IPS-NIHi7 (cell line): Measurements from ENCODE around the gene MRPL55.

Source experiments
- DNase-seq: peaks from one replicate; pipeline ENCODE4 v3.0.0; 2012; ENCODE audit warnings: mixed read lengths; ENCODE audit errors: extremely low spot score

Gene MRPL55

DNA sequence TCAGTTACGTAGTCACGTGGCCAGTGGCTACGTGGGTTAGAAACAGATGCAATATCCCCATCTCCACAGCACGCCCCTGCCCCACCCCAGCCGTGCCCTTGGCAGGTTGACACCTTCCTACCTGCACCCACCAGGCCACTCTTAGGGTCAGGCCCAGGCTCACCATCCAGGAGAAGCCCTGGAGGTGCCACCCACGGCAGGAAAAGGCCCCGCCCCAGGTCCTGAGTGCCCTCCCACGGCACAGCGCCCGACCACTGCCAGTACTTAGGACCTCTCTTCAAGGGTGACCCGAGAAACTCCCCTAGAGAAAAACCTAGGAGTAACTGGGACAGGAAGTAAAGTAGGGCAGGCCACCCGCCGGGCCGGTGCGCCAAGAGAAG is 7.5 kb downstream of the MRPL55 start:
- DNase-seq, result no peak

DNA sequence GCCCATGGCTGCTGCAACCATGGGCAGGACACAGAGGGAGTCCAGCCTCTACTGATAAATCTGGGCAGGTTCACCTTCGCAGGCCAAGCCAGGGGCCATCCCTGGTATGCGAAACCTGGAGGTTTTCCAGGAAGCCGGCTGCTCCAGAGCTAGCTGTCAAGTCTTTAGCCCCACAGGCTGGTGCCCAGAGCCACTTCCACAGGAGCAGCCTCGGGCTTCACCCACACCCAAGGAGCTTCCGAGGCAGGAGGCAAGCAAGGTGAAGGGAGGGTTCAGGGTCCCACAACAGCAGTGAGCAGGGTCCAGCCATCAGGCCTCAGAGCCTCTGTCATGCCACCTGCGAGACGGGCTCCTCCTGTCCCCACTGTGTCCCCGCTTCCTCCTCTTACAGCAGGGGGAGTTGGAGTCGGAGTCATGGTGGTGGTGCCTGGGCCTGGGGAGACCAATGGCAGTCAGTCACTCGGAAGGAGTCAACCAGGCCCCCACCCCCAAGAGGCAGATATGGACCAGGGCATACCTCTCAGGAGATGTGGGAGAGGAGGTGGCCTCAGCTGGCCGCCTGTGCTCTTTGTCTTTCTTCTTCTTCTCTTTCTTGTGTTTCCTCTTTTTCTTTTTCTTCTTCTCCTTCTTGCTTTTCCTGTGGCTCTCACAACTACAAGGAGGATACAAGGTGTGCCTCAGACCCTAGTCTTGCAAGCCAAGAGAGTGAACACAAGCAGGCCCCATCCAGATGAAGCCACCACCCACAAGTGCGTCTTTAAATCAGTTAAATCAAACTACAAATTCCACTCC is 8.1 kb downstream of the MRPL55 start:
- DNase-seq, result no peak

DNA sequence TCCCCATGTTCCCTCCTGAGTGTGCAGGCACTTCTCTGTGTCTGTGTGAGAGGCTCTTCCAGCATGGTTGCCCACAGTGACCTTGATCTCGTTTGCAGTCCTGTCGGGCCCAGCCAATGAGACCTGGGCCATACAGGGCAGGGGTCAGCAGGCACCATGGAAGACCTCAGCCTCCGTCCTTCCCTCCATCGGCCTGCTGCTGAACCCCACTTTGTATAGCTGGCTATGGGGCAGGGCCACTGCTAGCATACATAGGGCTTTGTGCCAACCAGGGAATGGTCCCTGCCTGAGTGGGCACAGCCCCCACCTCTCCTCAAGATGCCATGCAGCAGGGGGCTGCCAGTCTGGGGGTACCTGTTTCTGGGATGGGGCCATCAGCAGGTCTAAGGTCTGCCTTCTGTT is 9.8 kb downstream of the MRPL55 start:
- peak; percentile 4 for DNase-seq

DNA sequence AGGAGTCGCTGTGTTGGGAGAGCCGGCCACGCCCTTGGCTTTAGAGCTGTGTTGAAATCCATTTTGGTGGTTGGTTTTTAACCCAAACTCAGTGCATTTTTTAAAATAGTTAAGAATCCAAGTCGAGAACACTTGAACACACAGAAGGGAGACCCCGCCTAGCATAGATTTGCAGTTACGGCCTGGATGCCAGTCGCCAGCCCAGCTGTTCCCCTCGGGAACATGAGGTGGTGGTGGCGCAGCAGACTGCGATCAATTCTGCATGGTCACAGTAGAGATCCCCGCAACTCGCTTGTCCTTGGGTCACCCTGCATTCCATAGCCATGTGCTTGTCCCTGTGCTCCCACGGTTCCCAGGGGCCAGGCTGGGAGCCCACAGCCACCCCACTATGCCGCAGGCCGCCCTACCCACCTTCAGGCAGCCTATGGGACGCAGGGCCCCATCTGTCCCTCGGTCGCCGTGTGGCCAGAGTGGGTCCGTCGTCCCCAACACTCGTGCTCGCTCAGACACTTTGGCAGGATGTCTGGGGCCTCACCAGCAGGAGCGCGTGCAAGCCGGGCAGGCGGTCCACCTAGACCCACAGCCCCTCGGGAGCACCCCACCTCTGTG is 10.7 kb downstream of the MRPL55 start:
- DNase-seq, result peak; percentile 4

DNA sequence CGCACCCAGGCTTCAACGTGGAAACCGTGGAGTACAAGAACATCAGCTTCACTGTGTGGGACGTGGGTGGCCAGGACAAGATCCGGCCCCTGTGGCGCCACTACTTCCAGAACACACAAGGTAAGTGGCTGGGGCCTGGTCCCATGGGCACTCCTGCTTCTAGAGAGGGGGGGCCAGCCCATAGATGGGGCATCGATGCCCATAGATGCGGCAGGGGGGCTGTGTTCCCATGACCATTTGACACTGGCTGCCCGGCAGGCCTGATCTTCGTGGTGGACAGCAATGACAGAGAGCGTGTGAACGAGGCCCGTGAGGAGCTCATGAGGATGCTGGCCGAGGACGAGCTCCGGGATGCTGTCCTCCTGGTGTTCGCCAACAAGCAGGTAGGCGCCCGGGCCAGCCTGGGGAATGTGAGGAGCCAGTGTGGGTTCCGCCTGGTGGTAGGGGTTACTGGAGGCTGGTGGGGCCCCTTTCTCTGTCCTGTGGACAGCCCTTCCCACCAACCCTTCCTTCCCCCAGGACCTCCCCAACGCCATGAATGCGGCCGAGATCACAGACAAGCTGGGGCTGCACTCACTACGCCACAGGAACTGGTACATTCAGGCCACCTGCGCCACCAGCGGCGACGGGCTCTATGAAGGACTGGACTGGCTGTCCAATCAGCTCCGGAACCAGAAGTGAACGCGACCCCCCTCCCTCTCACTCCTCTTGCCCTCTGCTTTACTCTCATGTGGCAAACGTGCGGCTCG is 11.6 kb downstream of the MRPL55 start:
- DNase-seq, result peak; percentile 2

DNA sequence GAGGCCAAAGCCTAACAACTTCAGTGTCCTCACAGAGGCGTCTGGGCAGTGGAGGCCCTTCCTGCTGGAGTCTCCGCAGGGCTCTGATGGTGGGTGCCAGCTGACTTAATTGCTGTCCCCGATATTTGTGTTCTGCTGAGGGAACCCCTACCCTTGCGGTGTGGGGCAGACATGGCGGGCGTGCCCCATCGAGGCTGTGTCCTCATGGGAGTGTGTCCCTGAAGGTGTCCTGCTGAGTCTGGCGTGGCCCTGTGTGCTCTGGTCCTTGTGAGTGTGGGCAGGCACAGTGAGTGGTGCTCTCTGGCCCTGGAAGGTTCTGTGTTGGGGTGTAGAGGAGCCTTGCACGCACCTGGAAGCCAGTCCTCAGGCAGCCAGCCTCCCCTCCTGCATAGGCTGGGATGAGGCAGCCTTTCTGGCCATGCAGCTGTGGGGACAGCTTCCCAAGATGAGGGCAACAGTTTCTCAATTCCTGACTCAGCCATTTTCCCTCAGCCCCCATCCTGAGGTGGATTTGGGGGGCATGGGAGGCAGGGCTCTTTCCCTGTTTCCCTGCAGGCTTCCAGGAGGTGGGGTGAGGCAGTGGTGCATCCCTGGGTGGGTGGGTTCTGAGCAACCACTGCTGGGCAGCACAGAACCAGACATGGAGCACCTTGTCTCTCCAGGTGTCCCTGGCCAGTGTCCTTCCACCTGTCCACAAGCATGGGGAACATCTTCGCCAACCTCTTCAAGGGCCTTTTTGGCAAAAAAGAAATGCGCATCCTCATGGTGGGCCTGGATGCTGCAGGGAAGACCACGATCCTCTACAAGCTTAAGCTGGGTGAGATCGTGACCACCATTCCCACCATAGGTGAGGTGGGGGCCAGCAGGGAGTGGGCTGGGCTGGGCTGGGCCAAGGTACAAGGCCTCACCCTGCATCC is 12.4 kb downstream of the MRPL55 start:
- no peak for DNase-seq

DNA sequence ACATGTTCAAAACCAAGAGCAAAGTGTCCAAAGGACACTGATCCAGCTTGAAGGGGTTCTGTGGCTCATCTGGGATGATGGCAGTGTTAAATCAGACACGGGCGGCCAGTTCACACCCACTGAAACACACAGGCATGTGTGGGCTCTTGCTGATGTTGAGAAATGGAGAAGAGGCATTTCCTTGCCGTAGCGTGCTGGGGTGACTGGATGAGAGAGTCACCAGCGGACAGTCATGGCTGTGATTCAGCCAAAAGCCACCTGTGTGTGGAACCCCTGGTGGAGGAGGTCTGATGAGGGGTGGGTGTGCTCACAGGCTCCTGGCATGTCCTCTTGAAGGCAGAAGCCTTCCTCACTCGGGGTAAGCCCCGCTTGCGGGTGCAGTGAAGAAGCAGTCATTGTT is 13.2 kb downstream of the MRPL55 start:
- DNase-seq, result no peak

DNA sequence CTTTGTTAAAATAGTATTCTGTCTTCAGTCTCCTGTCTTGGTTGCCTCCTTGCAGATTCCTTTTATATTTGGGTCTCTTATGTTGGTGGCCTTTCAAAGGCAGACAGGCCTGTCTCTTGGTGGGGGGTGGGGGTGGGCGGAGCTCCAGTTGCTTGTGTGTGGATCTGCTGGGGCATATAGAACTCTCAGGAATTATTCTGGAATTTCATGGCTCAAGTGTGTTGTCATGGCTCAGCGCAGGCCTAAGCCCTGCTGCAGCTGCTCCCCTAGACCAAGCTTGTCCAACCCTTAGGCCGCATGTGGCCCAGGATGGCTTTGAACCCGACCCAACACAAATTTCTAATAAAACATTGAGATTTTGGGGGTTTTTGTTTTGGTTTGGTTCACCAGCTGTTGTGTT is 13.9 kb downstream of the MRPL55 start:
- DNase-seq, result no peak

DNA sequence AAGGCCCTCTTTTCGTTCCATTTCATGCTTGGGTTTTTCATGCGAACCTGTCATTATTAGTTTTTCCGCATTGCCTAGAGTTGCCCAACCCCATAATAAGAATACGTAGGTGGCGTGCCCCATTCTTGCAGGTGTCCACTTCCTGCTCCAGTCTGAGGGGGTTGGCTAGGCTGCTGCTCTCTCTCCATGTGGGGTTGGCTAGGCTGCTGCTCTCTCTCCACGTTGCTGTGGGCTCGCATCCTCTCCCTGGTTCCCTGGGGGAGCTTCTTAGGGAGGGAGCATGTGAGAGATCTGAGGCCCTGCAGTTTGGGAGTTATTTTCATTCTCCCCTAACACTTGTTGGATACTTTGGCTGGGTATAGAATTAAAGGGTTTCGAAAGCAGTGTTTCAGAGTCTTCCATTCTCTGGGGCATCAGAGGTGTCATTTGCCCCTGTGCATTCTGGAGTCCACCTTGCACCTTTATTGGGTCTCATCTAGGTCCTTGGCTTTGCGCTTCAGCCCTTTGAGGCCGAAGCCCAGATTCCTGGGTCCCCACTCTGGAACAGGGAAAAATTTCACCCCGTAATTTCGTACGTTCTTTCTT is 14.6 kb downstream of the MRPL55 start:
- DNase-seq, result no peak

DNA sequence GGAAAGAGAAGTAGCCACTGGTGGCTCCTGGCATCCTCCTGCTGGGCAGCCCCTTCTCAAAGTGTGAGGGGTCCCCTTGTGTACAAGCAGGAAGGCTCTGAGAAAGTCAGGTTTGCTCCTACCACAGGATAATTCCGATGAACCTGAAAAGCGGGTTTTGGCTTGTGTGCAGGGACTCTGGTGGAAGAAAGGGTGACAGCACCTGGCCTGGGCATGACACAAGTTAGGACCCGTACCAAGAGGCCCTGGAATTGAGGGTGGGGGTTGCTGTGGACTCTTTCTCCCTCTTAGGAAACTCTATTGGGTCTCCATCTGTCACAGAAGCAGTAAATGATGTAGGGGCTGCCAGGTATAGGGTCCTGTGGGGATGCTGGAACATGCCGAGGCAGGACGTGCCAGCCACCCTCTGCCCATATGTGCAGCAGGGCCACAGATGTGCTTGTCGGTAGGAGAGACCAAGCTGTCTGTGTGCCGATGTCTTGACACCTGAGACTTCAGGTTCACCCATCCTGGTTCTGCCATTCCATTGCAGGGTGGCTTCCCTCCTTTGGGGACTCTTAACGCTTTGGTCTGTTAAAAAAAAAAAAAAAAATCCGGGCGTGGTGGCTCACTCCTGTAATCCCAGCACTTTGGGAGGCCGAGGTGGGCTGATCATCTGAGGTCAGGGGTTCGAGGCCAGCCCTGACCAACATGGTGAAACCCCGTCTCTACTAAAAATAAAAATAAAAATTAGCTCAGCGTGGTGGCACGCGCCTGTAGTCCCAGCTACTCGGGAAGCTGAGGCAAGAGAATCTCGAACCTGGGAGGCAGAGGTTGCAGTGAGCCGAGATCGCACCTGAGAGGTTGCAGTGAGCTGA is 15.8 kb downstream of the MRPL55 start:
- no peak for DNase-seq

DNA sequence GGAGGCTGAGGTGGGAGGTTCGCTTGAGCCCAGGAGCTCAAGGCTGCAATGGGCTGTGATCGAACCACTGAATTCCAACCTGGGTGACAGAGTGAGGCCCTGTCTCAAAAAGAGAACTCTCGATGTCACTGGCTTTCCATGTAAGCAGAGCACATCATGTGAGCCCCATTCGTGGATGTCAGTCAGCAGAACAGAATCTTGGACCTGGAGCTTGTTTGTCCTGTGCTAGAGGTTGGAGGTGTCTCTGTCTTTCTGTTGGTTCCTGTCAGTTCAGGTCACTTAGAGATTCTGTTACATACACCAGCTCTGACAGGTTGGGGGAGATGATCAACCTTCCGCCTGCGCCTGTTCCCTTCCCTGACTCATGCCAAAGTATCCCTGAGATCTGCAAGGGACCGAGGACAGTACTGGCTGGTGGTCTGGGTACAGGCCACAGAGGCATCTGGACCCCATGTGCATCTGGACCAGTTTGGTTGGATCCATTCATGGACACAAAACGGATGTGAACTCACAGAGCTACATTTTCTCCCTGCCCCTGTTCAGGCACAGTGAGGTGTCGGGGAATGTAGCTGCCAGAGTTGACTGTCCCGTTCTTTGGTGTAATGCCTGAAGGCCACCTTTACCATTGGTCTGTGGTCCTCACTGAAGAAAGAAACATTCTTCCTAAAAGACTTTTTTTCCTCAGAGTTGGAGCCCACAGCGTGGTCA is 16.6 kb downstream of the MRPL55 start:
- DNase-seq, result no peak

DNA sequence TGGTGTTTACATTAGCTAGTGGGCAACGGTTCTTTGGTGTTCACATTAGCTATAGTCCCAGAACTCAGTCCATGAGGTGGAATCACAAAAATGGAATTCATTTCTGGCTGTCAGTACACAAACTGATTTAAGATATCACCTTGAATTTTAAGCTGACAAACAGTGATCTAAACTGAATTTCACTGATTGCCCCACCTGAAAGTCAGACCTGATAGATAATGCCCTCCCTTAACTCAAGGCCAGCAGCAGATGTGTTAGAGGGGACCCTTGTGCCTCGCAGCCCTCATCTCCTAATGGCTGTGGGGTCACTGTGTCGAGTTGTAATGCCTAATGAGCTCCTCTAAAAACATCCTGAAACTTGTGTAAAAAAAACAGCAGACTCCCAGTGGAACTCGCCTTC is 18.0 kb downstream of the MRPL55 start:
- no peak for DNase-seq

DNA sequence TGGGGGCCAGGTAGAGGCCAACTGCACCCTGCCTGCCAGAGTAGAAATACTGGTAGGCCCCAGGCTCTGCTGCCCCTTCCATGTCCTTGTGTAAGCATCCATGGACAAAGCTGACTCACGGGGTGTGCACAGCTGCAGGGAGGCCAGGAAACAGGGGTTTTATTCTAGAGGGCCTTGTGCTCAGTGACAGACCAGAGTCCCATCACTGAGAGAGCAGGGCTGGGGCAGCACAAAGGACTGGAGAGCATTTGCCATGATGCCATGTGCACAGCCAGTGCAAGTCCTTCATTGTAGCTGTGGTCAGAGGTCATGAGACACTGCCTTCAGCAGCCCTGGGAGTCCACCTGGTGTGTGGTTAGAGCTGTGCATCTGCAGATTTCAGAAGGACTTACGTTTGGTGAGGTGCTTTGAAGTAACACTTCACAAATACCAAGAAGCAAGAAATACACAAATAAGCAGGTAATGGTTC is 18.5 kb downstream of the MRPL55 start:
- no peak for DNase-seq

DNA sequence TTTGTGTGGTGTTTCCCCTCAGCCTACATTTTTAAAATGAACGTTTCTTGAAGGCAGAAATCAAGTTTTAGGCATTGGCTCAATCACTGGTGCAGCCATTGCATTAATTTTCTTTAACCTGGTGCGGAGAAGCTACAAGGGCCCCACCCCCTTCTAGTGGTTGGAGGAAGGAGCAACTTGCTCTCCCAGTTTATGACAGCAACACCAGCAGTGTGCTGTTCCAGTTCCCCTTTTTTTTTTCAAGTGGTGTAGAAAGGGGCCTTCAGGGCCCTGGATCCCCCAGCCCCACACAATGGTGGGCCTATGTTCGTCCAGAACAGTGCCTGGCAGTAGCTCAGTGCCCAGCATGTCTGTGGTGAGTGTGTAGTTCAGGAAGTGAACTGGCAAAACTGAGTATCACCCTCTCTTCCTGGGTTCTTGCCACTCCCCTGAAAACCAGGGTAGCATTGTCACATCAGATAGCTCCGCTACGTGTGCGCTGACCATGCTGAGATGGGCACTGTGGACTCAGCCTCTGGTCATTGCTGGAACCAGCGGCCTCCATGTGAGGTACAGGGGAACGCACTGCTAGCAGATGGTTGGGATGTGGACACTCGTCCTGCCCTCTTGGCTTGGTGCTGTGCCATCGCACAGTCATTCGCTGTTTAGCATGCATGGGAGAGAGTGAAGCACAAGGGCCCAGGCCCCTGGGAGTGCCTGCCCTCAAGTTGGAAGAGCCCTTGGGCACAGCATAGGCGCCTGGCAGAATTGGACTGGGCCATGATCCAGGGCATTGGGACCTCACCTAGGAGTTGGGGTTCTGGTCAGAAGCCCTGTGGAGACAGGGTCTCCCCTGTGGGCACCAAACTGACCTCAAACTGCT is 19.3 kb downstream of the MRPL55 start:
- DNase-seq, result no peak

DNA sequence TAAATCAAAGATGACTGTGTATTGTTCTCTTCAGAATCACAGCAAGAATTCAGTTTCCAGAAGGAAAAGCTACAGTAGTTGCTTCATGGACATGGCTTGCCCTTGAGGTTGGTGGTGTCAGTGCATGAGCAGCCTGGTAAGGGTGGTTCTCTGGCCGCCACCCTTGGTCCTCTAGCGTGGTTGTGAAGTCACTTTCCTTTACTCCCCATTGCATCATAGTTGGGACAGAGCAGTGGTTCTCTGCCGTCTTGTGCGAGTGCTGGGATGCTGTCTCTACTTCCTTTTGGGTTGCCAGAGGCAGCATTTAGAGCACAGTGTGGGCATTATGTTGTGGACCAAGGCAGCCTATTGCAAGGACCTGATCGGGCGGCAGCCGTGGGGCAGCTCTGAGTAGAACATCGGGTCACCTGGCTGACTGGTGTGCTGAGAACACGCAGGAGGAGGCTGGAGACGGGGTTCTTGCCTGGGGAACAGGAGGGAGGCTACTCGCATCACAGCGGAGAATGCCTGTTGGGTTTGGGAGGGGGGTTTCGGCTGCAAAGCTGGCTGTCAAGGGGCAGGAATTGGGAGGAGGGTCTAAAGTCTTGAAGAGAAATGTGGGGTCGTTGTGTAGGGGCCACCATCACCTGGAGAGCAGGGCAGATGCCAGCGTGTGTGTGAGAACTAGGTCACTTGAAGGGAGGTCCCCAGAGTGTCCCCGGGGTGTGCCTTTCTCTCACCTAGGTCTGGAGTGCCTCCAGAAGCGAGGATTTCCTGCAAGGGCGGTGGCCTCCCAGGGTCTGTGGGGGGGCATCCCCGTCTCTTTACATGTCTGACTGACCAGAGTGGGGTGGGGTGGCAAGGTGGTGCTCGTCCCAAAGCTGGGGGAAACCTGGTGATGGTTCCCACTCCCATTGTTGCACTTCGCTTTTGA is 20.3 kb downstream of the MRPL55 start:
- no peak for DNase-seq

DNA sequence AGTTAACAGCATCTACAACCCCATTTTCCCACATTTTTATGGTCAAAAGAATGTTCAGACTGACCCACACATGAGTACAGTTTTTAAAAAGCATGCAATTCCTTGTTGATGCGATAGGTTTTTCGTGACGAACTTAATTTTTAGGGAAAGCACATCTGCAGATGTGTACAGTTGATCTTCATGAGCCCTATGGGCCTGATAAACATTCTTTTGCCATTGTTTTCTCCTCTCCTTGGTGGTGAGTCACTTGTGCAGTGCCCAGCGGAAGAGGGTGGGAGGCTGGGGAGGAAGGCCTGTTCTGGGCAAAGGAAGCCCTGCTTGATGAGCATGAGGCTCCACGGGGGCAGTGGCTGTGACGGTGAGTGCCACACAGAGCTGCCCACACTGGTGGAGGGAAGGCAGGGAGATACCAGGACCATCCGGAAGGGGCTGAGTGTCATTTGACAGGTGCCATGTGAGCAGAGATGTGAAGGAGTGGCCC is 21.3 kb downstream of the MRPL55 start:
- DNase-seq, result no peak

DNA sequence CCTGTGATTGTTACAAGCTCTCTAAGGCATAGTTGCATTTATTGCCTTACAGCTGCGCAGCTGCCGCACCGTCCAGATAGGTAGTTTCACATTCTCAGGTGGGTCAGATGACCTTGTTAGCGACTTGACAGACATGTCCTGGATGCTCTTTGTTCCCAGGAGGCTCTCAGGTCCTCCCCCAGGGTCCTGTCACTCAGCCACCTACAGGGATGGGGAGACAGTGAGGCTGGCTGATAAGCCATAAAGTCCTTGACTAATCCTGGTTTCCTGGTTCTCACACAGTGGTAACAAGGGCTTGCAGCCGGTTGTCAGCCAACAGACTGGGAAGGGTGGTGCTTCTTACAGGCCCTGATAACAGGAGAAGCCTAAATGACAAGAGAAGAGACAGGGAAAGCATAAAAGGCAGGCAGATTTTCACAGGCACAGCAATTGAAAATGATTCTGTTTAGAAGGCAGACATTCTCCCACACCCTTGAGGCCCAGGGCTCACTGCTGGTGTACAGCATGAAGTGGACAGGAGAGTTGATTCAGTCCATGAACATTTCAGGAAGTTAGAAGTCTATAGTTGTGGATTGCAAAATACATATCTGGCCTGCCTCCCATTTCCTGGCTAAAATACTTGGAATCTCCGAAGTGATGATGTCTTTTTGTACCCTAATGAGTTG is 23.7 kb downstream of the MRPL55 start:
- peak; percentile 60 for DNase-seq
